T1000 (cell line): Measurements from ENCODE around the gene DDX51.
"Not testable (repeated sequence)": the region's sequence is repeated elsewhere in the genome, so short reads cannot be mapped to it uniquely, and the experiment has no call there.

Experiments used
- DNase-seq: peaks from one replicate; lab custom pipeline; 2025; ENCODE audit warnings: mixed read lengths; lab: John Stamatoyannopoulos, UW

Gene DDX51

DNA sequence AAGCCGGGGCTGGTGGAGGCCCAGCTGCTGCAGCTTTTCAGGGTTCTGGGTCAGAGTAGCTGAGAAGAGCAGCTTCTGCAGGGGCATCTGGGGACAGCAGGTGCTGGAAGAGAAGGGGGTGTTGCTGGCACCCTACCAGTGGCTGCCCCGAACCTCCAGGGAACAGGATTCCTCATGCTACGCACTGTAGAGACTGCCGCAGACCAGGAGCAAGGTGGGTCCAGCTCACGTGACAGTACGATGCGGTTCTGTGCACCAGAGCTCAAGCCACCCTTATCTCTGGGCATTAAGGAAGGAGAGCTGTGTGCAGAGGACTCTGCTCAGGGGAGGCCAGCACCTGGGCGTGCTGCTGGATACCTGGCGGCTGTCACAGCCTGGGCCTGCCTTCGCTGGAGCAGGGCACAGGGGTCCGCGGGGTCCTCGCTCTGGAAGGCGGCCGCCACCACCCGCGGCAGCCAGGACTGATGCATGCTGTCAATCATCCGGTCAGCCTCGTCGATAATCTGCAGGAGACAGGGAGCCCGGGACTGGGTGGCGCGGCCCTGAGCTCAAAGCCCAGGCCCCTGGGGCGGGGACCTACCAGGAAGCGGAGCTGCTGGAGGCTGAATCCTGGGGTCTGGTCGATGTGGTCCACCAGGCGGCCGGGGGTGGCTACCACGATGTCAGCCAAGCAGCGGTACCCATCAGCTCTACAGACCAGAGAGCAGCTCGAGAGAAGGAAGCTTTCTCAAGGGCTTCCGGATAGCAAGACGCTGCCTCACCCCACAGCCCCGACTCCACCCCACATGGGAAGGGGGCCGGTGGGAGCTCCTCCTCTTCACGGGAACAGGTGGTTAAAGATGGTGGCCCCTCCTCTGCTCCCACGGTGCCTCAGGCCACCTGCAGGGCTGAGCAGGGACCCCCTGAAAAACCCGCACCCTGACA, 2.9 kb downstream of the DDX51 start:
- DNase-seq: no peak

DNA sequence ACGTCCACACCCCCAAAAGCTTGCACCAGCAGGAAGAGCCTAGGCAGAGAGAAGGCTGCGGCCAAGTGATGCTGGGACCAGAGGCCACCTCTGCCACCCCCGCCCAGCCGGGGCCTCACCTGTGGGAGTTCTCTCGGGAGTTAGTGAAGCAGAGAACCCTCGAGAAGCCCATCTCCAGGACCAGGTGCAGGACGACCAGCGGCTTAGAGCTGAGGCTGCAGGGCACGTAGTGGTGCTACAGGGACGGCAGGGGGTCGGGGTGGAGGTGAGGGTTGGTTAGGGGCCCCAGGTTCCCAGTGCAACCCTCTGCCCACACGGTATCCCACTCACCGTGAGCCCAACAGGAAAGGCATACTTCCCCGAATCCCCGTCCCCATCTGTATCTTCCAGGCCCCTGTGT, 3.6 kb downstream of the DDX51 start:
- DNase-seq: no peak

DNA sequence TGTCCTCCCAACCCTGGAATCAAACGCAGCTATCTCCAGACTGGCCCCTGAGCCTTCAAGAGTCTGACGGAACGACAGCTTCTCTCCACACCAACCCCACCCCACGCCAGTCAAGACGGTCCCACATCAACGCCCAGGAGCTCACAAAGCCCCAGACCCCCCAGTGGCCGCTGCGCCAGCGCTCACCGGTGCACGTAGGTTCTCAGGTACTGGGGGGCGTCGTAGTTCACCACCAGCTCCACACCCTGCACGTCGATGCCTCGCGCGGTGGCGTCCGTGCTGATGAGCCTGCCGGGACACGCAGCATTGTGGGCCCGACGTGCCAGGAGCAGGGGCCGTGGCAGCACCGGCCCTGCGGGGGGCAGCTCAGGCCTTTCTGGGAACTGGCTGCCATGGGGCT, 4.2 kb downstream of the DDX51 start:
- DNase-seq: no peak

DNA sequence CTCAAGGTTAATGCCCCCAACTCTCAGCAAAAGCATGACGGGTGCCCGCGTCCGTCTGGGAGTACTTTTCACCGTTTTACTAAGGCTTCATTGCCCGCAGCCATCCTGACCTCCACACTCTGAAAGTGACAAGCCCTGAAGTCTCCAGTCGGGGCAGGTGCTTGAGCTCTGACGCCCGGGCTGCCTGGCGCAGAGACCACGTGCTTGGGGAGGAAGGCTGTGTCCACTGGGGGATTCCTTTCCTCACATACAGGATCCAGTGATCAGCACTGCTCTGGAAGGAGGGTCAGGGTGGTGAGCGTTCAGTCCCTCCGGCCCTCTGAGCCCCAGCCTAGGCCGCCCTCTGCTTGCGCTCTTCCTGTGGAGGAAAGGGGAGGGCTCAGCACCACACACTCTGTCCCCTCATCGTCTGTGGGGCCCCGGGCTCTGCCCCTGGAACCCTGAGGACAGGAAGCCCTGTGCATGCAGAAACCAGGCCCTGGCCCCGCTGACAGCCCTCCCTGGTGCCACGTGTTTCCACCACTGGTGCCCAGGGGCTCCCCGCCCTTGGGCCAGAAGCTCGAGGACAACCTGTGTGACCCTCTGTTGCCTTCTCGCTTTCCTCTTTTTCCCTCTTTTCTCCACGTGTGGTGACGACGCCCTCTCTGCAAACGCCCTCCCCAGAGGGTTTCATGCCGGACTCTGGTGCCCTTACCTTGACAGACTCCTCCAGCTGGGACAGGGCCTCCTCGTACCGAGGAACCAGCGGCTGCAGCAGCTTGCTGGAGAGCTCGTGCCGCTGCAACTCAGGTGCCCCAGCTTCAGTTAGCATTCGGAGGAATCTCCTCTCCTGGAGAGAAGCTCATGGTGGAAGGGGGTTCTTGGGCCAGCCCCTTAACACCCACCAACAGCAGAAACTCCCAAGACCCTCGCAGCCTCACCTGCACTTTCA, 4.9 kb downstream of the DDX51 start:
- DNase-seq: no peak

DNA sequence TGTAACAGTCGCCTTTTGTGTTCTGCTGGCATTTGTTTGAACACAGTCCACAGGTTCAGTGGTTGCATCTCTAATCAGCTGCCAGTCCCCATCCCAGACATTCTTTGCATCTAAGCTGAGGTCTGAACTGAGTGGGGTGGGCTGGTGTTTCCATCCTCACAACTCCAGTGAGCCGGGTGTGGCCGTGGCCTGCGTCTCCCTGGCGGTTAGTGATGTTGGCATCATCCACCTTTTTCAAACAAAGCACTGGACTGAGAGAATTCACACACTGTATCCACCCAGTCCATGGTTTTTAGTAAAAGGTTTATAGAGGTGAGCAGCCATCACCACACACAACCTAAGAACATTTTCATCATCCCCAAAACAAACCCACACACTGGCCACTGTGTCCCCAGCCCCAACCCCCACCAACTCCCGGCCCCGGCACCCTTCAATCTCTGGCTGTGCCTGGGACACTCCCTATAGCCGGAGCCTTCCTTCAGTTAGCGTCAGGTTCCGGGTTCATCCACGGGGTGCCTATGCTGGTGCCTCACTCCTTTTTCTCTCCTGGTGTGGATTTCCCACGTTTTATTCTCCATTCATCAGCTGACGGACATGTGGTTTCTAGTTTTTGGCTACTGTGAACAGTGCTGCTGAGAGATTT, 6.5 kb downstream of the DDX51 start:
- DNase-seq: no peak

DNA sequence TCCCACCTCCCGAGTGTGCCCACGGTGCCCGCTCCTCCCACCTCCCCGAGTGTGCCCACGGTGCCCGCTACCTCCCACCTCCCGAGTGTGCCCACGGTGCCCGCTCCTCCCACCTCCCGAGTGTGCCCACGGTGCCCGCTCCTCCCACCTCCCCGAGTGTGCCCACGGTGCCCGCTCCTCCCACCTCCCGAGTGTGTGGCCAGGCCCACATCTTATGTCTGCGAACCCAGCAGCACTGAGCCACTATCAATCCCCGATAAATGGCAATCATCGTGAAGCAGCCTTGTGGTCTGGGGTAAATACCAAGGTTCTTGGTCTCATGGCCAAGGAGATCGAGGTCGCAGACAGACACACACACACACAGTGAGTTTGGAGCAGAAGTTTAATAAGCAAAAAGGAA, 7.9 kb downstream of the DDX51 start:
- DNase-seq: not testable (repeated sequence)

DNA sequence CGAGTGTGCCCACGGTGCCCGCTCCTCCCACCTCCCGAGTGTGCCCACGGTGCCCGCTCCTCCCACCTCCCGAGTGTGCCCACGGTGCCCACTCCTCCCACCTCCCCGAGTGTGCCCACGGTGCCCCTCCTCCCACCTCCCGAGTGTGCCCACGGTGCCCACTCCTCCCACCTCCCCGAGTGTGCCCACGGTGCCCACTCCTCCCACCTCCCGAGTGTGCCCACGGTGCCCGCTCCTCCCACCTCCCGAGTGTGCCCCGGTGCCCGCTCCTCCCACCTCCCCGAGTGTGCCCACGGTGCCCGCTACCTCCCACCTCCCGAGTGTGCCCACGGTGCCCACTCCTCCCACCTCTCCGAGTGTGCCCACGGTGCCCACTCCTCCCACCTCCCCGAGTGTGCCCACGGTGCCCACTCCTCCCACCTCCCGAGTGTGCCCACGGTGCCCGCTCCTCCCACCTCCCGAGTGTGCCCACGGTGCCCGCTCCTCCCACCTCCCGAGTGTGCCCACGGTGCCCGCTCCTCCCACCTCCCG, 9.4 kb downstream of the DDX51 start:
- not testable (repeated sequence) for DNase-seq

DNA sequence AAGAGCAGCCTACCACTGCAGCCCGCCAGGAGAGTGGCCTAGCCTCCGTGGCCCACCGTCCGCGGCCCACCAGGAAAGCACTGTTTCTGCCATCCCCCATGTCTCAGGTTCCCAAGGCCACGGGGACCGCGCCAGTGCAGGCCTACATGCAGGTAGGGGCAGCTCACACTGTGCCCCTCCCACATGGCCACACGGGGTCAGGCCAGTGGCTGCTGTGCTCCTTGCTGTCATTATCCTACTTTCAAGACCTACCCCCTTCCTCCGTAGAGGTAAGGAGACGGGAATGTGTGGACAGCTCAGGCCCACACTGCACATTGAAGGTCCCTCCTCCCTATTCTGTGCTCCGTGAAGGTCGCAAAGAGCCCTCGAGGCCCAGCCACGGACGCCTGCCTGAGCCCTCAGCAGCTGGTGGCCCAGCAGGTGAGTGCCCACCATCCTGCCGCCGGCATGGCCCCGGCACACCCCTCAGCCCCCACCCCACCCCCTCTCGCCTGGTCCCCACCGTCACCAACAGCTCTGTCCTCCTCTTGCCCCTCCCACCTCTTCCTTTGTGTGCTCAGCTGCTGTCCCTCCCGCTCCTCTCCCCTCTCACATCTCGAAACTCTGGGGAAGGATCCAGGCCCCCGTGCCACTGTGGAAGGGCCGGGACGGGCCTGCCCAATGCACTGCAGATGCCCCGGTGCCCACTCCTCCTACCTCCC, 10.0 kb downstream of the DDX51 start:
- no peak for DNase-seq

DNA sequence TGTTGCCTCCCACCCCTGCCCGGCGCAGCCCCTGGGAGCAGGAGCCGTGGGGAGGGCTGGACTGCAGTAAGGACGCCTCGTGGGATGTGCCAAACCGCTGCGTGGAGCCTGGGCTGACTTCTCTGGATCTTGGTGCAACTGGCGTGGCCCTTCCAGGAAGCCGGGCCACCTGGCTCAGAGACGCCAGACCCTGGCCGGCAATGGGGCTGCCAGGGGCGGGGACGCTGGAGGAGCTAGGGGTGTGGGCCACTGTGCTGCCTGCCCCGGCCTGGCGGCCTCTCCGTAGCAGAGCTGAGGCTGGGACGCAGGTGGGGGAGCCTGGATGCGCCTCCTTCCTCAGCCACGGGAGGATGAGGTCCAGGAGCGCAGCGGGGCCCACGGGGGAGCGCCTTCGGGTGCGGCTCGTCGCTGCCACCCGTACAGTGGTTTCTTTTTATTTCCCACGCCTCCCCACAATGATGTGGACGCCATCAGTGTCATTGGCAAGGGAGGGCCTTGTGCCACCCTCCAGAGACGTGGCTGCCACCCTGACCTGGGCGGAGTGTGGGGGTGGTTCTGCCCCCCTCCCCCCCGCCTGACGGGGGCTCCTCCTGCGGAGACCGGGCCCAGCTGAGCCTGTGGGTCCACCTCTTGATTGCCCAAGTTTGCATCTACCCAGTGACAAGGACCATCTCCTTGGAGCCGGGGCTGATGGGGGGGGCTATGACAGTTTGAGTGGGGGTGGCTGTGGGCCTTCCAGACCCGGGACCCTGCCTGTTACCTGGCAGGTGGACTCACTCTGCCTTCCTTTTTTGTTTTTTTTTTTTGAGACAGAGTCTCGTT, 11.3 kb downstream of the DDX51 start:
- DNase-seq: no peak

DNA sequence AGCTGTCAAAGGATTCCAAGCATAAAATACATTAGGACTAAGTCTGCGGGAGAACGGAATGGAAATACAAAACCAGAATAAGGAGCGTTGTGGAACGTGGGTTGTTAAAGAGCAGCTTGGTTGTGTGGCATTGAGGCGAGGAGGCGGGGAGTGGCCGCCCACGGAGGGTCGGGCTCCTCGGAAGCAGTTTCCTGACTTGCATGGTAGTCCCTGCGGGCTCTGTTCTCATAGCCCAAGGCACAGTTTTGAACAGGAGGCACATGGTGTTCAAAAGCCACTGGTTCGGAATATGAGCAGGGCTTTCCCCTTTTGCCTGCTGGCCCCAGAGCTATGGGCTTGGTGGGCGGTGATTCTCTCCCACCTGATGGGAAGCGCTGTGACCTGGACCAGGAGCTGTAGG, 12.2 kb downstream of the DDX51 start:
- no peak for DNase-seq

DNA sequence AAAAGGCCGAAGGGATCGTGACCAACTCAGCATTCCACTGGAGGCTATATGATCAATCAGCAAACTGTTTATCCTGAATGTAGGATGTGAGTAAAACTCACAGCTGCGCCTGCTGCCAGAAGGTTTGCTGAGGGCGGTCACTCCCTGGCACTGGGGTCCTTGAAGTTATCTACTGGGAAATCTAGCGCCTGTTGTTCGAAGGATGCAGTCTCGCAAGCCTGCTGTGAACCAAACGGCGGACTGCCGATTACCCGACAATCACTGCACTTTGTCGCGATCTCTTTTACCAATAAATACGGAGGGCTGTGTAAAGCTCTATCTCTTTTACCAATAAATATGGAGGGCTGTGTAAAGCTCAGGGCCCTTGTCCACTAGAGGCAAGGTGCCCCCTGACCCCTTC, 12.9 kb downstream of the DDX51 start:
- no peak for DNase-seq

DNA sequence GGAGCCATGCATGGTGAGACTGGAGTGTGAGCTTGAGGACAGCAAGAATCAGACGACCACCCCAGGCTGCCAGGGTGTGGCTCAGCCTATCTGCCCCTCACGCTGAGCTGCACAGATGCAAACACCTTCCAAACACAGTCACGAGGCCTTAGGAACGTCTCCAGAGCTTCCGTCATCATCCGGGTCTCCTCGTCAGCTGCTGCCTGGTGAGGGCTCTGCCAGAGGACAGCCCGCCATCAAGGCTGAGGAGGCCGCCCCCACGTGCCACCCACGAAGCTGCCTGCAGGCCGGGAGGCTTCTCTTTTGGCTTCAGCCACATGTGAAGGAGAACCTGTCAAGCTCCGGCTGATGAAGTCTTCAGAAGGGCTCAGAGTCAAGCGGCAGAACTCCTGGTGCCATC, 13.4 kb downstream of the DDX51 start:
- no peak for DNase-seq

DNA sequence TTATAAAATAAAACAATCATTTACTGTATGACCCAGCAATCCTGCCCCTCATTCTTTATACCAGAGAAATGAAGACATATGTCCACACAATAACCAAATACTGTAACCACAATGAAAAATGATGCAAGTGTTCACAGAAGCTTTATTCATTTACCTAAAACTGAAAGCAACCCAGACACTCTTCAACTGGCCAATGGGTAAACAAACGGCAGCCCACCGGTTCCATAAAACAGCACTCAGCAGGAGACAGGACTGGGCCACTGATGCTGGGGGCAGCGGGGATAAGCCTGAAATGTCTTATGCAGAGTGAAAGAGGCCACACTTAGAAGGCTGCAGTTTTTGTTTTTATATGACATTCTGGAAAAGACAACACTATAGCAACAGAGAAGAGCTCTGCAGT, 15.1 kb downstream of the DDX51 start:
- no peak for DNase-seq

DNA sequence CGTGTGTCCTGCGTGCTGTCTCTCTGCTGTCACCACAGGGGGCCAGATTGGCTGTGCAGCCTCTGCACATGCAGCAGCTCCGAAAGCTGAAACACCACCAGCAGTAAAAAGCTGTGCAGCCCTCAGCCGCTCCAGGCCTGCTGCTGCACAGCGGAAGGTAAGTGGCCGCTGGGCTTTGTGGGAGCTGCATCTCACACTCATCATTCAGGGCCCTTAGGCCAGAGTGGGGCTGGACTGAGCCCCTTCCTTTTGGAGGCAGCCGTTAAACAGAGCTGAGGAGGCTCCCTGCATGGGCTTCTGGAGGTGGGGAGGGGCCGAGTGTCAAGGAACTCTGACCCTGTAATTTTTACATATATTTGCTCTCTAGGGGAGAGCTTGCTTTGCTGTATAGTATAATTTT, 17.1 kb downstream of the DDX51 start:
- DNase-seq: no peak

DNA sequence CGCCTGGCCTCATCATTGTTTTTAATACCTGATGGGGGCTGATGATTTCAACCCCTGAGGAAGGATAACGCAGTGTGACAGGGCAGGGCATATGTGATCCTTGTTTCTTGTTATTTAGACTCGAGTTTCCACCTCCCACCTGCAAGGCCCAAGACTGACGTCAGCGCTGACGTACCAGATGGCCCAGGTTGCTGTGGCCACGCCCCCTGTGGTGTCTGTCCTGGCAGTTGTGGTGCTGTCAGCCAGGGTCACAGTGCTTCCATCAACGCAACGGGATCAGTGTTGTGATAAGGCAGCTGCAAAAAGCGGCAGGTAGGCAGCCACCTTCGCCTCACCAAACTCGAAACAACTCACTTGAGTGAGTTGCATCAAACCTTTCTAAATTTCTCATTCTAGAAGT, 18.4 kb downstream of the DDX51 start:
- no peak for DNase-seq

DNA sequence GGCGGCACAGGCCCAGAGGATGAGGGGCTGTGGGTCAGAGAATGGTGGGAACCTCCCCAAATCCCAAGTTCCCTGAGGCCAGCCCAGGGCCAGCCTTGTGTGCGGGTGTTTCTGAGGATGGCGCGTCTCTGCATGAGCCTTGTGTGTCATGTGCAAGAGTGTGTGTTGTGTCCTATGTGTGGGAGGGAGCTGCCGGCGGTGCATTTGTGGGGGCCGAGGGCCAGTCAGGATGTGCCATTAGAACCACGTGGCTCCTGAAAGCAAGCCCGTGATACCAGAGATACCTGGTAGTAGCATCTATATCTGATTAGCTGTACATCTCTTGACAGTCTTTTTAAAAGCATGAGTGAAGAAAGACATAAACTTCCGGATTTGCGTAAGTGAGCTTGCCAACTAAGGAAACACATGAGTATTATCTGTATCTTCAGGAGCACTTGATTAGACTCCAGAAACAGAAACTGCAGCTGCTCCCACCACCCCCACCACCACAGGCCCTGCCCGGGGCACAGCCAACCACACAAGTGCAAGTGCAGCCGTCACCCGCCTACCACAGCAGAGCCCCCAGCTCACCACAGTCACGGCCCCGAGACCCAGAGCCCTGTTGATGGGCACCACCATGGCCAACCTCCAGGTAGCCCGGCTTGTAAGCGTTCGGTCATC, 19.2 kb downstream of the DDX51 start:
- no peak for DNase-seq

DNA sequence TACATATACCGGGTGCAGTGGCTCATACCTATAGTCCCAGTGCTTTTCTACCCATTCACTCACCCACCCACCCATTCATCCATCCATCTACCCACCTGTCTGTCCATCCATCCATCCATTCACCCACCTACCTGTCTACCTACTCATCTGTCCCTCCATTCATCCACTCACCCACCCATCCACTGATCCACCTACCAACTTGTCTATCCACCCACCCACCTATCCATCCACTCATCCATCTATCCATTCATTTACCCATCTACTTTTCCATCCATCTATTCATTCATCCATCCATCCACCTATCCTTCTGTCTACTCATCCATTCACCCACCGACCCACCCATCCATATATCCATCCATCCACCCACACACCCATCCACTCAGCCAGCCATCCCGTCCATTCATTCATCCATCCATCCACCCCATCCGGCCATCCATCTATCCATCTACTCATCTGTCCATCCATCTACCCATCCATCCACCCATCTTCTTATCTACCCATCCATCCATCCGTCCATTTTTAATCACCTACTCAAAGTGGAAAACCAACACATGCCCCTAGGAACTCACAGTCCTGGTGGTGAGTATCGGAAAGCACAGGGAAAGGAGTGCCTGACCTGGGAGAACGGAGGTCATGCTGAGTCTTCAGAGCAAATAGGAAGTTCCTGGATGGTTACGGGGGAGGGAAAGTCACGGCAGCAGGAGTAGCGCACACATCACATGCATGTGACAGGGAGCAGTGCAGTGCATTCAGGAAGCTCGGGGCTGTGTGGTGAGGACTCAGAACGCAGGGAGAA, 20.0 kb downstream of the DDX51 start:
- no peak for DNase-seq

DNA sequence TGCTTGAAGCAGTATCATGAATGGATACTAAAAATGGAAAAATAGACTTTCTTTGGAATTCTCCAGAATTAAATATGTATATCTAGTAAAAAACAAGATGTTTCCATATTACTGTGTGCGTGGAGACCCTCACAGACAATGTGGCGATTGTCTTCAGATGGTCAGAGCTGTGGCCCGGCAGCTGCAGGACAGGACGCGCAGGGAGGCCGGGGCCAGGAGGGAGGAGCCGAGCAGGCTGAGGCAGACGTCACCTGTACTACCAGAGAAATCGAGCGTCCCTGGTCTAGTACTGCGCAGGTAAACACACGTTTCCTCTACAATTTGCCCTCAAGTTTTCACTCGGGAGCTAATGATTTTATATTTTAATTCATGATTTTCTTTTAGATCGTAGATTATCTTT, 22.8 kb downstream of the DDX51 start:
- DNase-seq: no peak

DNA sequence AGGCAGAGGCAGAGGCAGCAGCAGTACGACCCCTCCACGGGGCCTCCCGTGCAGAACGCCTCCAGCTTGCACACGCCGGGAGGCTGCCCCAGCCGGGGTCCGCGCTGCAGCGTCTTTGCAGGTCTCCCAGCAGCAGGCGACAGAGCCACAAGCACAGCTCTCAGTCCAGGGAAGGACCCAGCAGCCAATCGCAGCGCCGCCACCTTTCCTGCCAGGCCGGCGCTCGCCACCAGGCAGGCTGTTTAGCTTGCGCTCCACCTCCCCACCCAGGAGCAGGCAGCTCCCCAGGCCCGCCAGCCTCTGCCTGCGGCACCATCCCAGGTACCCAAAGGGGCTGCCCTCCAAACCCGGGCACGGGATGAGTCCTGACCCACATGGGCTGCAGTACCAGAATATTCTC, 25.2 kb downstream of the DDX51 start:
- no peak for DNase-seq

DNA sequence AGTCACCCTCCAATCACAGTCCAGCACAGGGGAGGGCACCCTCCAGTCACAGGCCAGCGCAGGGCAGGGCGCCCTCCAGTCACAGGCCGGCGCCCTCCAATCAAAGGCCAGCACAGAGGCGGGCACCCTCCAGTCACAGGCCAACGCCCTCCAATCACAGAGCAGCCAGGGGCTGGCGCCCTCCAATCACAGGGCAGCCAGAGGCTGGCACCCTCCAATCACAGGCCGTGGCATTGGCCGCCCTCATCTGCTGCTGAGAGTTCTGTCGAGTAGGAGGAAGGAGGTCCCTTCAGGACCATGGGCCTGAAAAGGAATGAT, 26.6 kb downstream of the DDX51 start:
- DNase-seq: no peak
